Lung microvascular endothelial cell (primary cell): ENCODE measurements around the gene CRIM1. TPM values are rescaled to one million over a fixed set of nuclear protein-coding genes. Genes with fewer than 3 reads are reported as not detected.

Experiments used
- DNase-seq, 2 donors: peaks; one replicate each; pipeline versions ENCODE4 v3.0.0 to v3.0.0-alpha.2; 2010; ENCODE audit warnings: low read depth in 2 of 2
- total RNA-seq: library from RNA; depleted of rRNA; stranded (reverse); fragments of >200 nt; gene quantifications from 2 replicates; pipeline ENCODE4 v1.2.1, GENCODE V29; 2014

Gene CRIM1
- total RNA-seq, 1 donor from 2014 or later = 583 TPM

GRCh38 chr2:36513661-36514060 lies 158.1 kb downstream of the CRIM1 start:
- no peak for DNase-seq

- no peak for DNase-seq
Observed at GRCh38 chr2:36515538-36515937, 160.0 kb downstream of the CRIM1 start.

- no peak for DNase-seq
Observed at GRCh38 chr2:36516136-36516870, 160.7 kb downstream of the CRIM1 start.

- DNase-seq = no peak
Observed at GRCh38 chr2:36520431-36520830, 164.9 kb downstream of the CRIM1 start.

- no peak for DNase-seq
Observed at GRCh38 chr2:36523153-36523552, 167.6 kb downstream of the CRIM1 start.

- DNase-seq = peak in 1 of 2 donors; percentile 23
Observed at GRCh38 chr2:36525245-36525644, 169.7 kb downstream of the CRIM1 start.

GRCh38 chr2:36526226-36526625 lies 170.6 kb downstream of the CRIM1 start:
- no peak for DNase-seq

GRCh38 chr2:36528274-36528673 lies 172.7 kb downstream of the CRIM1 start:
- no peak for DNase-seq

- DNase-seq = no peak
Observed at GRCh38 chr2:36528766-36529392, 173.3 kb downstream of the CRIM1 start.

GRCh38 chr2:36530178-36530982 lies 174.8 kb downstream of the CRIM1 start:
- peak in 1 of 2 donors; percentile 37 for DNase-seq

GRCh38 chr2:36530983-36531354 lies 175.4 kb downstream of the CRIM1 start:
- DNase-seq = no peak

- no peak for DNase-seq
Observed at GRCh38 chr2:36534275-36534799, 178.8 kb downstream of the CRIM1 start.

GRCh38 chr2:36535099-36535498 lies 179.5 kb downstream of the CRIM1 start:
- no peak for DNase-seq

- no peak for DNase-seq
Observed at GRCh38 chr2:36536776-36537175, 181.2 kb downstream of the CRIM1 start.

- peak in 1 of 2 donors; percentile 50 for DNase-seq
Observed at GRCh38 chr2:36538335-36538734, 182.8 kb downstream of the CRIM1 start.

GRCh38 chr2:36539631-36540030 lies 184.1 kb downstream of the CRIM1 start:
- DNase-seq = no peak

GRCh38 chr2:36540986-36541754 lies 185.6 kb downstream of the CRIM1 start:
- no peak for DNase-seq

- DNase-seq = peak; percentile 40 to 84
Observed at GRCh38 chr2:36541891-36542595, 186.5 kb downstream of the CRIM1 start.

- DNase-seq = peak; percentile 36 to 38
Observed at GRCh38 chr2:36544638-36545338, 189.2 kb downstream of the CRIM1 start.

GRCh38 chr2:36545871-36546416 lies 190.4 kb downstream of the CRIM1 start:
- no peak for DNase-seq
